Stimulated activated CD8-positive, alpha-beta memory T cell treated with anti-CD3 and anti-CD28 coated beads, Interleukin-12 subunit alpha, Interleukin-12 subunit beta, amount 100 ng/mL, for 1 hour (primary cell): ENCODE results near the gene MTMR2.

Experiments
- DNase-seq: peaks from one replicate; pipeline ENCODE4 v3.0.0-alpha.2; 2020; ENCODE audit warnings: low read depth

The MTMR2 gene

DNA sequence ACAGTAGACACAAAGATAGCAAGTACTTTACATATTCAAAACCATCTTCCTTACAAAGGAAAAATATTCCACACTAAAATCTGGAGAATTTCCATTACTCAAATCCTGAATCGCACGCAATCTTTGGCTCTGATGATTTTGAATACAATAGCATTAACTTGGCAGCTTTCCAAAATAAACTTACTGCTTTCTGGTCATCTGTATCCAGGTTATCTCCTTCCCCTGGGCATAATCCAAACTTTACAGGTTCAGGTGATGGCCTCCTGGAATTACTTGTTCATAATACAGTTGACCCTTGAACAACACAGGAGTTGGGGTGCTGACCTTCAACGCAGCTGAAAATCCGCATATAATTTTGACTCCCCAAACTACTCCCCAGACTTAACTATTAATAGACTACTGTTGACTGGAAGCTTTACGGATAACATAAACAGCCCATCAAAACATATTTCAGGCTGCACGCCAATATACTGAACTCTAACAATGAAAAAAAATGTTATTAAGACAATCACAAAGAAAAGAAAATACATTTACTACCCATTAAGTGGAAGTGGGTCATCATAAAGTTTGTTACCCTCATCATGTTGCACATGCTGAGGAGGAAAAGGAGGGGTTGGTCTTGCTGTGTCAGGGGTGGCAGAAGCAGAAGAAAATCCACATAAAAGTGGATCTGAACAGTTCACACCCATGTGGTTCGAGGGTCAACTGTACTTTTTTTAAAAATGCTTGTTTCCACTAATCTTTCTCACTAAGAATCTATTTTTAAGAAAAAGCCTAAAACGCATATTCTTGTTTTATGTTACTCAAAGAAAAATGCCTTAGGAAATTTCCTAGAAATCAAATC, 6.5 kb downstream of the MTMR2 start:
- DNase-seq, result no peak

DNA sequence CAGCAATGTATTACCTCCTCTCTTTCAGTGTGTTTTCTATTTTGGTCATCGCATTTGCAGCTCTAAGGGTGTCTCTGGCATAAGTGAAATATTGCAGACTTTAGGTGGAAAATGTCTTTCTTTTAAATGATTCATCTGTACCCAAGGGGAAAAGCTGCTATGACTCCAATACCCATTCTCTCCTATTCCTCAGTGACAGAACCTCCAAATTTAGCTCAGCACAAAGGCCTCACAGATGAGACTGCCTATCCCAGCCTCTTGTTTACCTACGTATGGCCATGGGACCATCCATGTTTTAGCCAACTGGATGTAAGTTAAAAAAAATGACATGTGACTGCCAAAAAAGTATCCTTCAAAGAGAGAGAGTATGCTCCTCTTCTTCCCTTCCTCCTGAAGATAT, 7.9 kb downstream of the MTMR2 start:
- DNase-seq, result no peak

DNA sequence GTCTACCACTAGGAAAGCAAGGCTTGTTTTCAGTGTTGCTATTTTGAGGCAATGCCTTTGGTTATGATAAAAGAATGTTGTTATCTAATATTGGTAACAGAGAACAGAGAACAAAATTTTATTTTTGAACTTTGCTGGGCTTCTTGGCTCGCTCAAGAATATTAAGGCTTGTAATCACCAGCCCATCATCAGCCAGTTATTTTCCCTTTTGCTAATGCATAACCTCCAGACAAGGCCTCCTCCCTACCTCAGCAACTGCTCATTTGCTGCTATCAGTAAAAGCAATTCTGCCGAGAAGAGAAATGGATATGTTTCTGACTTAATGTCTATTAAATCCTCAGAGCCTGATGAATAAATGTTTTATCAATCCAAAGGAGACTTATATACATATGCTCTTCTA, 8.9 kb downstream of the MTMR2 start:
- no peak for DNase-seq

DNA sequence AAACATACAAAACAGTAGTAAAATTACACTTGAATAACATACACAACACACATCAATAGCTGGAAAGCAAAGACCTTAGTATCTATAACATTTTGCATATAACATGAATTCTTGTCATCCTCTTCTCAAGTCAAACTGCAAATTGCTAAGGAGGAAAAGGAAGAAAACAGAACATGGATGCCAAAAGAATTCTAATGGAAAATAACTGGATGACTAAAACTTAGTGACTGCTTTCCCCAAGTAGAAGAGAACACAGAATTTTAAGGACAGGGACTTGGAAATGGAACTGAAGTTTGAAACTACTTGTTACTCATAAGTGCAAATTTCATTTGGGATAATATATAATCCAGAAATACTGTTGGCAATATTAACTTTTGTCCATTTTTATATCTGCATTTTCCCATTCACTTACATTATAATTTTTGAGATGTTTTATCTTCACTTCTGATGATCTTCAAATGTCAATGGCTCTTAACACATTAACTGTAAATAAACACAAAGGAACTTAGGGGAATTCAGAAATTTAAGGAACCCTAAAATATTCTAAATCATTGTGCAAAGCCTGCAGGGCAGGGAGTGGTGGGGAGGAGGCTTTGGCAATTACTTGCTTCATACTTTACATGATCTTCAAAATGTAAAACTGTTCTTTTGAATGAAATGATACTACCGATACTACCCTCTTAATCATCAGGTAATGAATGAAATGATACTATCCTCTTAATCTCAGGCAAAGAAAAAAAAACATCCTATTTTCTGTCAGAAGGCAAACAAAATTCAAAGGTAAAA, 9.9 kb downstream of the MTMR2 start:
- no peak for DNase-seq

DNA sequence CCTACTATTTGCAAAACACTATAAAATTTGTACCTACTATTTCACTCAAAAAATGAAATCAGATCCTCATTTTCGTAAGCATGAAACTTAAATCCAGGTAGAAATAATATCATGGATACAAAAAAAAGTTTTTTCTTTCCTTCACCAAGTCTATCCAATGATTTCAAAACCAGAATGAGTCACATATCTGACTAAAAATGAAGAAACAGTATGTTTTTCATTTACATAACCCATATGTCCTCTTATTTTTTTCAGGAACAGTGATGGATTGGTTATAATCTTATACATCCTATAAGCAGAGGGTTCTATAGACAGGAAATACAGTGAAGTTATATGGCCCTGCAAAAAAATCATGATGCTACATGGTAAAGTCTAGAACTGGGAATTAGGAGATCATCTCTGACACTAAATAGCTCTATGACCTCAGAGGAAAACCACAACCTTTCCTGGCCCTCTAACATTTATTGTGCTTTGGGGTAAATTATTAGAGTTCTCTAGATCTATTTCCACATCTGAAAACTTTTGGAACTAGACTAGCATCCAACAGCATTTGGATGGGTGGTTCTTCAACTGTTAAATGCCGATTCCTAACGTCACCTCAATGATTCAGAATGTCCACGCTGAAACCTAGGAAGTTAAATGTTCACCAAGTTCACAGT, 10.9 kb downstream of the MTMR2 start:
- DNase-seq, result no peak

DNA sequence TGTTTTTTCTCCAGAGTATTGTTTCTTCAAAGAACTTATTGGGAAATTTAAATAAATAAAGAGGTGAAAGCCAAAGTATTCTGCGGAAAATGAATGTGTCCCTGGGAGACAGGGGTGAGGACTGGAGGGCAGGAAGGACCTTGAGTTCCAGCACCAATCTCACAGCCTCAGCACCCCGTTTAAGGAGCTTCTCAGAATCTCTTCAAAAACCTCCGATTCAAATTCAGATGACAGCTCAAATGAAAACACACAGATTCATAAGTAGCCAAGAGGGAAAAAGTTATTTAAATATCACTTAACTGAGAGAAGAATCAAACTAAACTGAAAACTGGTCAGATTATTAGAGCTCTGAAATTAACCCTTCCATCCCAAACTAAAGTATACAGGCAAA, 12.5 kb downstream of the MTMR2 start:
- DNase-seq, result no peak

DNA sequence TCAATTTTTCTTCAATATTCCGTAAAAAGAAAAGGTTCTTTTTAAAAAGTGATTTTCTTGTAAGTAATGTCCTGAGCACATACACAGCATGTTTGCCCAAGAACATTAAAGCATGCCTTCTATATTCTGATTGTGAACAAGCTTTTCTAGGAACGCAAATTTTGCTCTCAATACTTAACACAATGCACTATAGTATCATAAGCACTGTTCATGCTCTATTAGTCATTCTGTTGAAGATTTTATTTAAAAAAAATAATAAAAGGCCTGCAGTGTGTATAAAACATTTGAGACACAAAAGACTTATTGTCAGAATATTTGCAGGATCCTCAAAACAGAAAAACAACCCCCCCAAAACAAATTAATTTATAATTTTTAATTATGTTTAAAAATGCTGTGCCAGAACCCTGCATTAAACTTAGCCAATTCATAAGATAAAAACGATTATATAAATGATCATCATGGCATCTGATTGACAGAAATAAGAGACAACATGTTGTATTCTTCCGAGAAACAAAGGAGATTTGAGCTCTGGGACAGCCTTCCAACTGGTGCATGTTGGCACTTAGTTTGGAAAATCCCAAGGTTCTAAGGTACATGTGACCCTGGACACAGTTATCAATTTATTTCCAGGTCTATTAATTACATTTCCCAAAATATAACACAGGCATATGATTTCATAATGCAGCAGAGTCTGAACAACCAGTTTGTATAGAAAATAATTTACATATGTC, 13.1 kb downstream of the MTMR2 start:
- no peak for DNase-seq

DNA sequence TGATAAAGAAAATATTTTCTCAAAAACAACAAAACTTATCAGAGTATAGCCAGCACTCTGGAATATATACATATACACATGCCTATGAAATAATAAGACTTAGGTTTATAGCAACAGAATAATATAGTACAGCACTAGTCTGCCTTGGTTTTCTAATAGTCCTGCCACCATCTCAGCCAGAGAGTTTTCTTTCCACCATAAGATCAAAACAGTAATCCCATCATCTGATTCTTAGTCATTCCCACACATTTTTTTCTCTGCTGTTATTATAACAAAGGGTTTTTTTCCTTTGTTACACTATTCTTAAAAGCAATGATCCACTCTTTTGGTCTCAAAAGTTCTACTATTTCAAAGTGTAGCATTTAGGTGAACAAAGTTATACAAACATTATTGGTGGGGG, 15.1 kb downstream of the MTMR2 start:
- DNase-seq, result no peak

DNA sequence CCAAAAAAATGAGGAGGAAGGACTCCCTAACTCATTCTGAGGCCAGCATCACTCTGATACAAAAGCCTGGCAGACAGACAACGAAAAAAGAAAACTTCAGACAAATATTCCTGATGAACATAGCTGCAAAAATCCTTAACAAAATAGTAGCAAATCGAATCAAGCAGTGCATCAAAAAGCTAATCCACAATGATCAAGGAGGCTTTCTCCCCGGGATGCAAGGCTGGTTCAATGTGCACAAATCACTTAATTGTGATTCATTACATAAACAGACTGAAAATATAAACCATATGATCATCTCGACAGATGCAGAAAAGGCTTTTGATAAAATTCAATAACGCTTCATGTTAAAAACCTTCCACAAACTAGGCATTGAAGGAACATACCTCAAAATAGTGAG, 16.4 kb downstream of the MTMR2 start:
- no peak for DNase-seq

DNA sequence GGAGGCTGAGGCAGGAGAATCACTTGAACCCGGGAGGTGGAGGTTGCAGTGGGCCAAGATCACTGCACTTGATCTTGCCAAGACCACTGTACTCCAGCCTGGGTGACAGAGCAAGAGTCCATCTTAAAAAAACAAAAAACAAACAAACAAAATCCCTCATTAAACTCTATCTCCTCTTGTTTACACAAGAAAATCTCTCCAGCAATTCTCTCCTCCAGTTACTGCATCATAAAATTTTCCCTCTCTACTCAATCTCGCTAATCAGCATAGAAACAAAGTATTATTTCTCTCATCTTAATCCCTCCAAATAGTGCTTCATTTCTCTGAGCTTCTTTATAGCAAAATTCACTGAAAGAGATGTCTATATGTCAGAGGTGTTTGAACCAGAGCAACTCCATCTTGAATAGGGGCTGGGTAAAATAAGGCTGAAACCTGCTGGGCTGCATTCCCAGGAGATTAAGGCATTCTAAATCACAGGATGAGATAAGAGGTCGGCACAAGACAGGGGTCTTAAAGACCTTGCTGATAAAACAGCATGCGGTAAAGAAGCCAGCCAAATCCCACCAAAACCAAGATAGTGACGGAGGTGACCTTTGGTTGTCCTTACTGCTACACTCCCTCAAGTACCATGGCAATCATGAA, 19.8 kb downstream of the MTMR2 start:
- DNase-seq, result no peak

DNA sequence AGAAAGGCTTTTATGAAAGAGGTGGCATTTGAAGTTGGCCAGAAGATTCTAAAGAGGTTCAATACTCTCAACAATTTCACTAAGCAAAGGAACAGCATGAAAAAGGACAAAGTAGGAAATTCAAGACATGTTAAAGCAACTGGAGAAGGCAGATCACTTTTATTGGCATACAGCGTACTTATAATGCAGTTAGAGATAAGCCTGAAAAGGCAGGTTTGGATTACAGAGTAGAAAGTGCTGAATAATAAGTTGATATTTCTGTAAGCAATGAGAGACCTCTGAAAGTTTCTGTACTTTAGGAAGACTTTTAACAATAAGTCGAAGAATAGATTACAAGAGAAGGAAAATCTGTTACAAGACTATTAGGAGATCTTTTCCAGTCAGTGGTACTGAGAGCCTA, 25.1 kb downstream of the MTMR2 start:
- no peak for DNase-seq

DNA sequence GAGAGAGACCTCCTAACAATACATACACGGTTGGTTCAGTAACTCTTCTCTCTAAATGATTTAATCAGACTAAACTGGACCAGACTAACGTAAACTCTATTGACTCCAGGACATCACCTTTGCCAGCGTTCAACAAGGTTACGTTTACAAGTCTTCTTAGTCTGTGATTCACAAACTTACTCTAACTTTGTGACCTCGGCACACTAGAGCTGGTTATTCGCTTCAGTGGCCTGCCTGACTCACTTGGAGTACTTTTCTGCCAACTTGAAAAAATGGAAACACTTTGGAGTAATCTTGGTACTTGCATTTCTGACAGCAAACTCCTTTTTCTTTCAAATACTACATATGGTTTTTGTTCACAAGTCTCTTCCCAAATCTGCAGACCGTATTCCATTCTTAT, 26.2 kb downstream of the MTMR2 start:
- DNase-seq, result no peak

DNA sequence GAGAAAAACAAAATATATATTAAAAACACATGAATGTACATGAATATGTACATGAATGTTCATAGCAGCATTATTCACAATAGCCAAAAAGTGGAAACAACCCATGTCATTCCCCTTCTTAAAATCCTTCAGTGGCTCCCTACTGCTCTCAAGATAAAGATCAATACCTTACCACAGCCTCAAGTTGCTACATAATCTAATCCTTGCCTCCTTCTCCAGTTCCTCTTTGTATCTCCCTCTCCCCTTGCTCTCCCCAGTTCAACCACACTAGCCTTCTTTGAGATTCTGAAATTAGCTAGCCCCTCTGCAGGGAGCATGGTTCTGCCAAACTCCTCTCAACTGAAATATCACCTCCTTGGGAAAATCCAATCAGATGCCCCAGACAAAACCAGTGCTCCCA, 28.1 kb downstream of the MTMR2 start:
- no peak for DNase-seq

DNA sequence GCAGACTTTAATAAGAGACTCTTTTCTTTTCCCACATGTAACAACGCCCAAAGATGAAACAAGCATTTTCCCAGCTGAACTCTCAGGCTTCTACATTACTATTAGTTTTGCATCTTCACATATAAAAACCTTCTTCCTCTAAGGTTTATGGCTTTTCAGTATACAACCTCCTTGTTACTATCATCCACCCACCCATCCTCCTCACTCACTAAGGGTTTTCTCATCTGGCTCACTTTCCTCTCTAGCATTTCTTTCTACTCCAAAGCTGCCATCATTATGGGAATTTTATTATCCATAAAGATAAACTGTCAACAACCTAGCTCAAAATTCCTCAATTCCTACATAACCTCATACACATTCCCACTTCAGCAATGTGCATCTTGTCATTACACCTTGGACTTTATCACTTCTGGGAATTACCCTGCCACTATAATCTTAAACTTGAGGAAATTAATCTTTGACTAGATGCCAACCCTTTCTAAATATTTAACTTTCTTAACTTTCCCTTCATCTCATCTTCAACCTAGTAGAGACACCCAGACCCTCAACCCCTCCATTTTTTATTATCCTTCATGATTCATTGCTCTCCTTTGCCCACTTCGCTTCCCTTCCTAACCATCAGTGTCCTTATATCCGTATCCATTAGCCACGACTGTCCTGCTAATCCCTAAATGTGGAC, 30.9 kb downstream of the MTMR2 start:
- DNase-seq, result no peak

DNA sequence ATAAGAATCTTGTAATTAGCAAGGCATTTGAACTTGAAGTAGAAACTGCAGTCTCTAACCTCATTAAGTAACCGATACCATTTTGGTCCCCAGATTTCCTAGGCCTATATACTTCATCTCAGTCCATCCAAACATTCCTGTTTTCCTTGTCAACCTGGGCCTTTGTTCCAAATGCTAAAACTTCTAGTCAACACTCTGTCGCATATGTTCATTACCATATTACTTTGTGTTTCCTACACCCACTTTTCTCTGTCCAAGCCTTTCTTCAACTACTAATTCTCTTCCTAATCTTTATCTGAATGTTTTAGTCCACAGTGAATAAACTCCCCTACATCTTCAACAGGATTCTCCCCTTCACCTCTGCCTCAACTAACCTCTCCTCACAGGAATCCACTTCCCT, 31.4 kb downstream of the MTMR2 start:
- DNase-seq, result no peak

DNA sequence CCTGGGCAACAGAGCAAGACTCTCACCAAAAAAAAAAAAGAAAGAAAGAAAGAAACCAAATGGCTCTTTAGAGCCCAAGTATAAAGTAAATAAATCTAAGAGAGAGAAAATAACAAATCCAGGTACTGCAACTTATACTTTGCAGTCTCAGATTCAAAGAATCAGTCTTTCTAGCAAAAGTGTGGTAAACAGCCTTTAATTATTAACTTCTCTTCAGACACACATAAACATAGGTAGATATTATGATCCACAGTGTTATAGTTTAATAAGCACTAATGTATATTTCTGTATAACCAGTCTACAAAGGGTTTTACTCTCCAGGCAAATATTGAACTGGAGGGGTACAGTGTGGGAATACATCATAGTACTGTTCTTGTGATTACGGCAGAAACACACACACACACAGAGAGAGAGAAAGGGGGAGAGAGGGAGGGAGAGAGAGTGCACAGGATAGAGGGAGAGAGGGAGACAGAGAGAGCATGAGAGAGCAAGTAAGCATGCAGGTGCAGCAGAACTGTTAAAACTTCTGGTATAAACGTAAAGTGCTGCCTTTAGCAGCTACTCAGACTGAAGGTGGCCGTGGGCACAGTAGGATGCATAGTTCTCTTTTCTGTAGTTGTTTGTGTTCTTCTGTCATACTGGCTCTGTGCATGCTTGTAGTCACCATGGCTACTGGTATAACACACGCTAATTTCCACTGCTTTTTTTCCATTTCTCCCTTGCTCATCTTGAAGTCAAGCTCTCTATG, 32.3 kb downstream of the MTMR2 start:
- no peak for DNase-seq

DNA sequence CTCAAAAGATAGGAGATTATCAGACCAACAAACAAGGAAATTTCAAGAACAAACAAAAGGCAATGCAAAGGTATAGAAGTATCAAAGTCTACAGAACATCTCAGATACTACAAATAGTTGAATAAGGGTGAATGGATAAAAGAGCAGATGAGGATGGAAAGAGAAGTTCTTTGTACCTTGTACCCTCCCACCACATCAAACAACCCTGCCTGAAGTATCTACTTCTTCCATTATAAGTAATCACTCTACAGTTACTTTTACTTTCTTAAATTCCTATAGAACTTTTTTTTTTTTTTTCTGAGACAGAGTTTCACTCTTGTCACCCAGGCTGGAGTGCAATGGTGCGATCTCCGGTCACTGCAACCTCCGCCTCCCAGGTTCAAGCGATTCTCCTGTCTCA, 35.1 kb downstream of the MTMR2 start:
- no peak for DNase-seq

DNA sequence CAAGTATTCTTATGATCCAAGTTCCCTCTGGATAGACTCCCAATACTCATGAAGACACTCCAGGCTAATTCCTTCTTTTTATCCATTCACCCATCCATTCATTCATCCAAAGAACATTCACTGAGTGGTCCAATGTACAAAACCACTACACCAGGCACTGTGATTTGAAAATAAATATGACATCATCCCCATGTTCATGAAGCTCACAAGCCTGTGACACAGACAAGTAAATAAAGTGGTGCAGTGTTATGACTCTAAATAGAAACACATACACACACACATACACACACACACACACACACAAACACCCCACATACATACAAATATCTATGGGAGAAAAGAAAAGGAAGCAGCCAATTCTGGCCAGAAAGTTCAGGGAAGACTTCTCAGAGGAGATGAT, 35.5 kb downstream of the MTMR2 start:
- DNase-seq, result no peak

DNA sequence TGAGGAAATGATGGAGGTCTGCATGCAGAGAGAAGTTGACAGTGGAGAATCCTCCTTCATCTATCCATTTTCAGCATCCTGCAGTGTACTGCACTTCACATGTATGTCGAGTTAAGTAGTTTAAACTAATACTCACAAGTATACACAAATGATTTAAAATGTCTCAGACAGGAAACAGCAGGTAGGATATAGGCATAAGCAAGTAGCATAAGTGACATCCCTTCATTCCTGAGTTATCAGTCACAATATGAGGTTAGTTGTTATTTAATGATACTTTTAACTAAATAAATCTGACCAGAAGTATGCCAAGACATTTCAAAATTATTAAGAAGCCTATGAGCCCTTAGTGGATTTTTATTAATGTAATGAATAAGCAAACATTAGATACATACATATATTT, 37.4 kb downstream of the MTMR2 start:
- DNase-seq, result no peak

DNA sequence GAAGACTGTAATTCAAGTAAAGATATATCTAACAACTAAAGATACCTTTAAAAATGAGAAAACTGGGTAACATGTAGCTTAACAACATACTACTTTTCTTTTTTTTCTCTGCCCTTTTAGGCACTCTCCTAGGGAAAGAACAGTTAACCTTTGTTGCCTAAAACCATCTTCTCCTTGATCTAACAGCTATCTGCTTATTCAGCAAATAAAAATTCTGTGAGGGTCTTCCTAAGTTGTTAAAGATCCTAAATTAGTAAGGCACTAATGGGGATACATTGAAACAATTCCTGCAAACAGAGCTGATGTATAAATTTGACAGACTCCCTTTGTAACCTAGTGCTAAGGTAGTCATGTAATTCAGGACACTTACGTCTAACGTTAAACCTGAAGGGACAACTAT, 39.1 kb downstream of the MTMR2 start:
- DNase-seq, result no peak

DNA sequence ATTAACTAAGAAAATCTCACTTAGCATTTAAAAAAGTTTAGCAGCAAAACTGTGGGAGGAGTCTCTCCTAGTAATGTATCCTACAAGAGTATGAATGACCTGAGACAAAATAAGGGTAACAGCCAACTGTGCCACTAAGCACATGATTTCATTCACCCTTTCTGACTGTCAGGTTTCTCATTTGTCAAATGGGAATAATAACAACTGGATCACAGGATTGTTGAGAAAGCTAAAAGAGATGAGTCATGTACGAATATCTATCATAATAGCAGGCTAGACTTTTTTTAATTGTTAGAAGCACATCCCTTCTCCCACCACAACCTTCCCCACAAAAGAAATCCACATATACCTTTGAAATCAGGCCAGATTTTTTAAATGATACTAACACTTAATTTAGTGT, 39.5 kb downstream of the MTMR2 start:
- no peak for DNase-seq
